Activated CD4-positive, alpha-beta memory T cell treated with anti-CD3 and anti-CD28 coated beads for 36 hours (primary cell): ENCODE data around the gene SLC44A4. TPM values are rescaled to one million over a fixed set of nuclear protein-coding genes. Genes with fewer than 3 reads are reported as not detected.
"Not testable (repeated sequence)": the region's sequence is repeated elsewhere in the genome, so short reads cannot be mapped to it uniquely, and the experiment has no call there.

Experiments
- CTCF ChIA-PET: fragments of 350-600 bp; sonication (Branson Sonifier 250); formaldehyde crosslinking; loops from one replicate; lab custom pipeline; 2021; ENCODE audit warnings: antibody characterized with exemption, inconsistent platforms; lab: Charles Lee
- POLR2A ChIA-PET: fragments of 350-600 bp; sonication (Branson Sonifier 250); formaldehyde crosslinking; loops from one replicate; lab custom pipeline; 2021; ENCODE audit warnings: antibody characterized with exemption; lab: Charles Lee
- DNase-seq: peaks from one replicate; pipeline ENCODE4 v3.0.0-alpha.2; 2020
- H3K27ac Mint-ChIP-seq: one replicate; pipeline ENCODE4 v1.8.0; 2021; ENCODE audit warnings: mixed read lengths
- H3K27me3 Mint-ChIP-seq: one replicate; pipeline ENCODE4 v1.8.0; 2021; ENCODE audit warnings: mixed read lengths
- H3K36me3 Mint-ChIP-seq: one replicate; pipeline ENCODE4 v1.8.0; 2021; ENCODE audit warnings: mixed read lengths
- H3K4me1 Mint-ChIP-seq: one replicate; pipeline ENCODE4 v1.8.0; 2021; ENCODE audit warnings: low read depth, mixed read lengths
- H3K4me3 Mint-ChIP-seq: one replicate; pipeline ENCODE4 v1.8.0; 2021; ENCODE audit warnings: mild to moderate bottlenecking, mixed read lengths
- H3K9me3 Mint-ChIP-seq: one replicate; pipeline ENCODE4 v1.8.0; 2021; ENCODE audit warnings: mixed read lengths
- intact Hi-C: fragments of 100-400 bp; cut with micrococcal nuclease; formaldehyde crosslinking; loops from one replicate; pipeline ENCODE4 v1.15.1; 2023
- total RNA-seq, 2 experiments: library from RNA; stranded (reverse); gene quantifications; one replicate each; pipeline ENCODE4 v1.2.3, GENCODE V29; 2021

The SLC44A4 gene
- total RNA-seq, 2 experiments from 2014 or later = 0.17 TPM; not detected in 1

- CTCF ChIA-PET = interaction anchor here (0.9 to 2.2 kb wide), 12 partner anchors 27 to 211 kb away, joined by 3 to 11 read pairs (median 4); partner anchors contain the start of genes DDAH2, HSPA1B and VARS1
- DNase-seq = peak; percentile 100
- peaks cover 20% of the 10 kb centered on the region for H3K4me1 Mint-ChIP-seq
- H3K27me3 Mint-ChIP-seq = peaks cover 2% of the 10 kb centered on the region
- peak within 1 kb of the TSS; percentile 95 for H3K4me3 Mint-ChIP-seq
- peaks cover 10% of the 10 kb centered on the region for H3K36me3 Mint-ChIP-seq
- H3K9me3 Mint-ChIP-seq = no peaks in the 10 kb centered on the region
- H3K27ac Mint-ChIP-seq = peak within 1 kb of the TSS; percentile 89
- intact Hi-C loops = loop anchor here (1.0 kb wide), 5 partner anchors 28 to 197 kb away; partner anchors contain the start of genes ABHD16A, EHMT2 and SKIC2
- POLR2A ChIA-PET = interaction anchor here (0.8 to 2.0 kb wide), 8 partner anchors 25 to 287 kb away, joined by 3 to 11 read pairs (median 5); partner anchors contain the start of genes CSNK2B, EHMT2, GPANK1 and HSPA1B
These were observed 16.2 kb downstream of the SLC44A4 start, which contains the start of gene NEU1 for GRCh38 chr6:31862344-31863235. TSS of gene NEU1 (minus strand) at chr6:31862821. CDS start at chr6:31862776, 45 bp downstream.

GRCh38 chr6:31861919-31862343 is 16.9 kb downstream of the SLC44A4 start:
- ChIA-PET POLR2A (interaction anchor here (1.7 to 2.0 kb wide), 2 partner anchors 24 to 36 kb away, joined by 6 to 9 read pairs; partner anchors contain the start of gene EHMT2), CTCF (interaction anchor here (1.8 to 2.0 kb wide), 2 partner anchors 35 to 62 kb away, joined by 4 to 8 read pairs; partner anchors contain the start of gene HSPA1B)
- peaks cover 2% of the 10 kb centered on the region for H3K27me3 Mint-ChIP-seq
- H3K9me3 Mint-ChIP-seq = no peaks in the 10 kb centered on the region
- peaks cover 20% of the 10 kb centered on the region for H3K4me1 Mint-ChIP-seq
- intact Hi-C loops = no loop called here
- peak overlapping the region; percentile 95 for H3K4me3 Mint-ChIP-seq
- H3K27ac Mint-ChIP-seq = peak overlapping the region; percentile 89
- no peak for DNase-seq
- peaks cover 12% of the 10 kb centered on the region for H3K36me3 Mint-ChIP-seq

GRCh38 chr6:31861150-31861549 is 17.6 kb downstream of the SLC44A4 start:
- ChIA-PET CTCF (no interaction called here), POLR2A (no interaction called here)
- no peak for DNase-seq
- peak overlapping the region; percentile 95 for H3K4me3 Mint-ChIP-seq
- H3K27ac Mint-ChIP-seq = no peak overlapping the region
- no peaks in the 10 kb centered on the region for H3K9me3 Mint-ChIP-seq
- intact Hi-C loops = no loop called here
- H3K27me3 Mint-ChIP-seq = peaks cover 2% of the 10 kb centered on the region
- H3K36me3 Mint-ChIP-seq = peaks cover 12% of the 10 kb centered on the region
- peaks cover 20% of the 10 kb centered on the region for H3K4me1 Mint-ChIP-seq

- no peak overlapping the region for H3K27ac Mint-ChIP-seq
These were observed 18.4 kb downstream of the SLC44A4 start for GRCh38 chr6:31860349-31860748.

GRCh38 chr6:31859923-31860322 is 18.9 kb downstream of the SLC44A4 start:
- Mint-ChIP-seq H3K27me3 (peaks cover 2% of the 10 kb centered on the region), H3K9me3 (no peaks in the 10 kb centered on the region), H3K4me1 (peaks cover 20% of the 10 kb centered on the region), H3K27ac (no peak overlapping the region), H3K4me3 (no peak overlapping the region), H3K36me3 (peaks cover 12% of the 10 kb centered on the region)
- intact Hi-C loops = no loop called here
- ChIA-PET CTCF (interaction anchor here (1.0 kb wide), 1 partner anchor 130 kb away, joined by 3 read pairs; no protein-coding TSS in a partner anchor), POLR2A (no interaction called here)
- no peak for DNase-seq

More at GRCh38 chr6:31860349-31860748, 18.4 kb downstream of the SLC44A4 start:
- Mint-ChIP-seq H3K4me3 (no peak overlapping the region), H3K27me3 (peaks cover 2% of the 10 kb centered on the region), H3K36me3 (peaks cover 12% of the 10 kb centered on the region), H3K9me3 (no peaks in the 10 kb centered on the region), H3K4me1 (peaks cover 20% of the 10 kb centered on the region)
- POLR2A ChIA-PET = no interaction called here
- intact Hi-C loops = no loop called here
- CTCF ChIA-PET = no interaction called here
- DNase-seq = no peak

GRCh38 chr6:31858707-31859106 is 20.1 kb downstream of the SLC44A4 start:
- POLR2A ChIA-PET = no interaction called here
- H3K36me3 Mint-ChIP-seq = peaks cover 12% of the 10 kb centered on the region
- no peak overlapping the region for H3K27ac Mint-ChIP-seq
- intact Hi-C loops = no loop called here
- CTCF ChIA-PET = interaction anchor here (1.0 kb wide), 1 partner anchor 129 kb away, joined by 3 read pairs; no protein-coding TSS in a partner anchor
- H3K4me3 Mint-ChIP-seq = no peak overlapping the region
- H3K4me1 Mint-ChIP-seq = peaks cover 17% of the 10 kb centered on the region
- no peaks in the 10 kb centered on the region for H3K9me3 Mint-ChIP-seq
- peaks cover 2% of the 10 kb centered on the region for H3K27me3 Mint-ChIP-seq
- no peak for DNase-seq

GRCh38 chr6:31857774-31858173 is 21.0 kb downstream of the SLC44A4 start:
- intact Hi-C loops, H3K9me3 Mint-ChIP-seq, H3K27ac Mint-ChIP-seq, H3K27me3 Mint-ChIP-seq, POLR2A ChIA-PET, H3K4me3 Mint-ChIP-seq, DNase-seq, CTCF ChIA-PET: not testable (repeated sequence)
- Mint-ChIP-seq H3K4me1 (peaks cover 14% of the 10 kb centered on the region), H3K36me3 (peaks cover 12% of the 10 kb centered on the region)

GRCh38 chr6:31851980-31852718 is 26.6 kb downstream of the SLC44A4 start:
- H3K27me3 Mint-ChIP-seq, H3K27ac Mint-ChIP-seq, H3K36me3 Mint-ChIP-seq, DNase-seq, H3K4me1 Mint-ChIP-seq, intact Hi-C loops, H3K9me3 Mint-ChIP-seq, CTCF ChIA-PET, POLR2A ChIA-PET, H3K4me3 Mint-ChIP-seq: not testable (repeated sequence)

GRCh38 chr6:31851485-31851832 is 27.3 kb downstream of the SLC44A4 start:
- intact Hi-C loops = no loop called here
- H3K4me1 Mint-ChIP-seq = no peaks in the 10 kb centered on the region
- no peak overlapping the region for H3K4me3 Mint-ChIP-seq
- peaks cover 6% of the 10 kb centered on the region for H3K9me3 Mint-ChIP-seq
- no peaks in the 10 kb centered on the region for H3K27me3 Mint-ChIP-seq
- CTCF ChIA-PET = no interaction called here
- no peak overlapping the region for H3K27ac Mint-ChIP-seq
- no peak for DNase-seq
- H3K36me3 Mint-ChIP-seq = peaks cover 6% of the 10 kb centered on the region
- POLR2A ChIA-PET = no interaction called here

- no peak overlapping the region for H3K27ac Mint-ChIP-seq
- H3K9me3 Mint-ChIP-seq = peaks cover 6% of the 10 kb centered on the region
- no peaks in the 10 kb centered on the region for H3K27me3 Mint-ChIP-seq
- ChIA-PET CTCF (no interaction called here), POLR2A (interaction anchor here (0.7 kb wide), 1 partner anchor 93 kb away, joined by 3 read pairs; no protein-coding TSS in a partner anchor)
- no peak overlapping the region for H3K4me3 Mint-ChIP-seq
- DNase-seq = no peak
- H3K36me3 Mint-ChIP-seq = peaks cover 6% of the 10 kb centered on the region
- intact Hi-C loops = no loop called here
- no peaks in the 10 kb centered on the region for H3K4me1 Mint-ChIP-seq
These were observed 27.9 kb downstream of the SLC44A4 start for GRCh38 chr6:31850765-31851484.

GRCh38 chr6:31847276-31847978 is 31.4 kb downstream of the SLC44A4 start:
- H3K4me1 Mint-ChIP-seq = no peaks in the 10 kb centered on the region
- no peak overlapping the region for H3K4me3 Mint-ChIP-seq
- peaks cover 2% of the 10 kb centered on the region for H3K36me3 Mint-ChIP-seq
- ChIA-PET CTCF (no interaction called here), POLR2A (interaction anchor here (0.7 kb wide), 1 partner anchor 103 kb away, joined by 4 read pairs; no protein-coding TSS in a partner anchor)
- no peak overlapping the region for H3K27ac Mint-ChIP-seq
- no peak for DNase-seq
- H3K9me3 Mint-ChIP-seq = no peaks in the 10 kb centered on the region
- no peaks in the 10 kb centered on the region for H3K27me3 Mint-ChIP-seq
- intact Hi-C loops = no loop called here
